ENCODE data around the gene CPNE5. TPM values are rescaled to one million over a fixed set of nuclear protein-coding genes. Genes with fewer than 3 reads are reported as not detected.

The CPNE5 gene
- total RNA-seq, 3 donors from 2014 or later (not counting 1 experiment from before 2014, with no cell fraction given), result 1.2 to 8.5 (median 2.0) TPM

- H3K36me3 Mint-ChIP-seq, result no peaks in the 10 kb centered on the region
- no peak overlapping the region for H3K27ac Mint-ChIP-seq
- Histone ChIP-seq H3K4me1 (ENCODE audit: control insufficient read depth, insufficient read depth, low read length) (peaks cover 22% of the 10 kb centered on the region), H3K27ac (ENCODE audit: low read length) (no peak overlapping the region), H3K36me3 (ENCODE audit: control insufficient read depth, insufficient read depth, low read length) (no peaks in the 10 kb centered on the region), H3K27me3 (ENCODE audit: control insufficient read depth, insufficient read depth, low read length) (peaks cover 29% of the 10 kb centered on the region), H3K4me3 (ENCODE audit: low read length) (no peak overlapping the region), H3K9me3 (ENCODE audit: control insufficient read depth, insufficient read depth, low read length) (no peaks in the 10 kb centered on the region)
- no peaks in the 10 kb centered on the region for H3K9me3 Mint-ChIP-seq
- no peak for TF ChIP-seq CTCF (IDR thresholded peaks at IDR 0.05)
- DNase-seq (no peak), ATAC-seq (no peak)
- H3K4me3 Mint-ChIP-seq, result no peak overlapping the region
- H3K4me1 Mint-ChIP-seq, result peaks cover 6 to 21% of the 10 kb centered on the region in 2 donors
- H3K27me3 Mint-ChIP-seq (ENCODE audit: low read depth in 2 of 2), result peaks cover 35 to 39% of the 10 kb centered on the region in 2 donors
- 95% methylated on average over 2 of the region's 2 CpGs for WGBS (ENCODE audit: insufficient coverage)
- intact Hi-C loops (cut with micrococcal nuclease), result no loop called here
Observed at GRCh38 chr6:36837022-36837339, 2.3 kb downstream of the CPNE5 start.

- no peak overlapping the region for H3K4me3 Mint-ChIP-seq
- DNase-seq (no peak), ATAC-seq (no peak)
- peaks cover 6 to 21% of the 10 kb centered on the region in 2 donors for H3K4me1 Mint-ChIP-seq
- Histone ChIP-seq H3K4me3 (ENCODE audit: low read length) (no peak overlapping the region), H3K4me1 (ENCODE audit: control insufficient read depth, insufficient read depth, low read length) (peaks cover 22% of the 10 kb centered on the region), H3K36me3 (ENCODE audit: control insufficient read depth, insufficient read depth, low read length) (no peaks in the 10 kb centered on the region), H3K9me3 (ENCODE audit: control insufficient read depth, insufficient read depth, low read length) (no peaks in the 10 kb centered on the region), H3K27me3 (ENCODE audit: control insufficient read depth, insufficient read depth, low read length) (peaks cover 29% of the 10 kb centered on the region), H3K27ac (ENCODE audit: low read length) (no peak overlapping the region)
- H3K36me3 Mint-ChIP-seq, result no peaks in the 10 kb centered on the region
- WGBS (ENCODE audit: insufficient coverage), result 94% methylated on average over 3 of the region's 3 CpGs
- TF ChIP-seq CTCF (IDR thresholded peaks at IDR 0.05), result no peak
- H3K27me3 Mint-ChIP-seq (ENCODE audit: low read depth in 2 of 2), result peaks cover 35 to 37% of the 10 kb centered on the region in 2 donors
- intact Hi-C loops (cut with micrococcal nuclease), result no loop called here
- H3K9me3 Mint-ChIP-seq, result no peaks in the 10 kb centered on the region
- H3K27ac Mint-ChIP-seq, result no peak overlapping the region
Observed at GRCh38 chr6:36836111-36837021, 2.9 kb downstream of the CPNE5 start.

- Mint-ChIP-seq H3K4me3 (no peak overlapping the region), H3K27ac (no peak overlapping the region), H3K27me3 (ENCODE audit: low read depth in 2 of 2) (peaks cover 29% of the 10 kb centered on the region in 2 donors), H3K4me1 (peaks cover 0 to 8% of the 10 kb centered on the region in 2 donors), H3K9me3 (no peaks in the 10 kb centered on the region), H3K36me3 (no peaks in the 10 kb centered on the region)
- Histone ChIP-seq H3K27ac (ENCODE audit: low read length) (no peak overlapping the region), H3K36me3 (ENCODE audit: control insufficient read depth, insufficient read depth, low read length) (no peaks in the 10 kb centered on the region), H3K27me3 (ENCODE audit: control insufficient read depth, insufficient read depth, low read length) (peaks cover 17% of the 10 kb centered on the region), H3K4me3 (ENCODE audit: low read length) (no peak overlapping the region), H3K9me3 (ENCODE audit: control insufficient read depth, insufficient read depth, low read length) (no peaks in the 10 kb centered on the region), H3K4me1 (ENCODE audit: control insufficient read depth, insufficient read depth, low read length) (peaks cover 9% of the 10 kb centered on the region)
- ATAC-seq (no peak), DNase-seq (no peak)
- TF ChIP-seq CTCF (IDR thresholded peaks at IDR 0.05), result no peak
- WGBS (ENCODE audit: insufficient coverage), result 78% methylated on average over 17 of the region's 17 CpGs
- intact Hi-C loops (cut with micrococcal nuclease), result no loop called here
Observed at GRCh38 chr6:36834576-36835341, 4.5 kb downstream of the CPNE5 start.

Data from natural killer cell (primary cell).